Measurements from ENCODE around the gene ASB1. TPM values are rescaled to one million over a fixed set of nuclear protein-coding genes. Genes with fewer than 3 reads are reported as not detected.
"Not testable (repeated sequence)": the region's sequence is repeated elsewhere in the genome, so short reads cannot be mapped to it uniquely, and the experiment has no call there.

Gene ASB1
- polyA plus RNA-seq, 1 of the 3 experiments (the other 2 are of a cell fraction), result 33.3 TPM

DNA sequence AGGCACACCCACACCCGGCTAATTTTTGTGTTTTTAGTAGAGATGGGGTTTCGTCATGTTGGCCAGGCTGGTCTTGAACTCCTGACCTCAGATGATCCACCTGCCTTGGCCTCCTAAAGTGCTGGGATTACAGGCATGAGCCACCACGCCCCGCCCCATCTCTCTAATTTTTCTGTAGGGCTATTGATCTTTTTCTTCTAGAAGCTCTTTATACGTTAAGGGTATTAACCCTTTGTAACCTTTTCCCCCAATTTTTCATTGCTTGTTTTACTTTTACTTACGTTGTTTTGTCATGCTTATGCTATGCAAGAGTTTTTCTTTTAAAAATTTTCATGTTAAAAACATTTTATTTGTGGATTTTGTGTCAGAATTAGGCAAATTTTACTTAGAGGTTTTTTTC, 15.5 kb downstream of the ASB1 start:
- H4K20me1 ChIP-seq (ENCODE audit: insufficient read depth), result peaks cover 35% of the 10 kb centered on the region

DNA sequence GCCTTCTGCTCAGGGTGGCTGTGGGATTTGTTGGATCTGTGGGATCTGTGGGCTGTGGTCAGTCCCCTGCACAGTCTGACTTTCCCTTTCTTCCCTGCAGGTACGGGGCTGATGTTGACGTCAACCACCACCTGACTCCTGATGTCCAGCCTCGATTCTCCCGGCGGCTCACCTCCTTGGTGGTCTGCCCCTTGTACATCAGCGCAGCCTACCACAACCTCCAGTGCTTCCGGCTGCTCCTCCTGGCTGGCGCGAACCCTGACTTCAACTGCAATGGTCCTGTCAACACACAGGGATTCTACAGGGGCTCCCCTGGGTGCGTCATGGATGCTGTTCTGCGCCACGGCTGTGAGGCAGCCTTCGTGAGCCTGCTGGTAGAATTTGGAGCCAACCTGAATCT, 17.5 kb downstream of the ASB1 start:
- Histone ChIP-seq H3K27ac (ENCODE audit: low read depth in 2 of 2, low read length in 1 of 2) (no peak overlapping the region), H3K27me3 (ENCODE audit: insufficient read depth) (no peaks in the 10 kb centered on the region), H3K9me2 (no peaks in the 10 kb centered on the region), H3K4me3 (ENCODE audit: low read depth in 2 of 2, low read length in 1 of 2) (no peak overlapping the region), H3K9me3 (no peaks in the 10 kb centered on the region), H3K9ac (no peak overlapping the region), H2AFZ (ENCODE audit: low read depth) (no peak overlapping the region), H3K4me2 (no peak overlapping the region), H3K4me1 (ENCODE audit: control insufficient read depth in 1 of 2, insufficient read depth in 2 of 2, low read depth in 1 of 2, low read length in 1 of 2) (peaks cover 4 to 8% of the 10 kb centered on the region in 2 experiments; a peak in 2 of 4 replicates), H4K20me1 (ENCODE audit: insufficient read depth) (peaks cover 44% of the 10 kb centered on the region), H3K79me2 (ENCODE audit: insufficient read depth) (peaks cover 98% of the 10 kb centered on the region), H3K36me3 (replicated peaks in 1 of 2; ENCODE audit: control insufficient read depth in 1 of 2, insufficient read depth in 2 of 2, low read length in 1 of 2) (peaks cover 65 to 70% of the 10 kb centered on the region in 2 experiments), H3F3A (replicated peaks; ENCODE audit: insufficient read depth) (no peaks in the 10 kb centered on the region)
- 100% methylated on average over 13 of the region's 13 CpGs for WGBS (ENCODE audit: low lambda C conversion rate)
- TF ChIP-seq TEAD4 (IDR thresholded peaks at IDR 0.05; ENCODE audit: borderline replicate concordance, insufficient read depth), result no peak
- TF ChIP-seq POLR2AphosphoS5 (IDR thresholded peaks at IDR 0.05; ENCODE audit: low read depth, low read length), result no peak
- TF ChIP-seq EP300 (IDR thresholded peaks at IDR 0.05; ENCODE audit: borderline replicate concordance in 1 of 2, low read depth in 1 of 2, low read length in 1 of 2), result no peak
- no peak for TF ChIP-seq GATA2 (CRISPR knock-in tag; IDR thresholded peaks at IDR 0.05)
- no peak for TF ChIP-seq TCF12 (IDR thresholded peaks at IDR 0.05)
- POLR2A ChIA-PET, result no interaction called here
- CTCF ChIA-PET, result no interaction called here
- no peak for DNase-seq

More for the DNA sequence above, 15.5 kb downstream of the ASB1 start:
- H3K9me3 ChIP-seq; H3F3A ChIP-seq (replicated peaks; ENCODE audit: insufficient read depth); DNase-seq; H2AFZ ChIP-seq (ENCODE audit: low read depth); H3K4me2 ChIP-seq; POLR2A ChIA-PET; H3K27ac ChIP-seq (ENCODE audit: low read depth in 2 of 2, low read length in 1 of 2); H3K9ac ChIP-seq; H3K27me3 ChIP-seq (ENCODE audit: insufficient read depth); H3K4me3 ChIP-seq (ENCODE audit: low read depth in 2 of 2, low read length in 1 of 2); H3K9me2 ChIP-seq: not testable (repeated sequence)
- peaks cover 100% of the 10 kb centered on the region for H3K79me2 ChIP-seq (ENCODE audit: insufficient read depth)
- WGBS (ENCODE audit: low lambda C conversion rate), result 89% methylated on average over 6 of the region's 6 CpGs
- H3K36me3 ChIP-seq (replicated peaks in 1 of 2; ENCODE audit: control insufficient read depth in 1 of 2, insufficient read depth in 2 of 2, low read length in 1 of 2), result peaks cover 60 to 66% of the 10 kb centered on the region in 2 experiments
- CTCF ChIA-PET, result interaction anchor here (1.2 to 1.5 kb wide), 2 partner anchors 19 to 85 kb away, joined by 3 to 4 read pairs; no protein-coding TSS in a partner anchor
- peaks cover 4 to 10% of the 10 kb centered on the region in 2 experiments; a peak in 2 of 4 replicates for H3K4me1 ChIP-seq (ENCODE audit: control insufficient read depth in 1 of 2, insufficient read depth in 2 of 2, low read depth in 1 of 2, low read length in 1 of 2)

DNA sequence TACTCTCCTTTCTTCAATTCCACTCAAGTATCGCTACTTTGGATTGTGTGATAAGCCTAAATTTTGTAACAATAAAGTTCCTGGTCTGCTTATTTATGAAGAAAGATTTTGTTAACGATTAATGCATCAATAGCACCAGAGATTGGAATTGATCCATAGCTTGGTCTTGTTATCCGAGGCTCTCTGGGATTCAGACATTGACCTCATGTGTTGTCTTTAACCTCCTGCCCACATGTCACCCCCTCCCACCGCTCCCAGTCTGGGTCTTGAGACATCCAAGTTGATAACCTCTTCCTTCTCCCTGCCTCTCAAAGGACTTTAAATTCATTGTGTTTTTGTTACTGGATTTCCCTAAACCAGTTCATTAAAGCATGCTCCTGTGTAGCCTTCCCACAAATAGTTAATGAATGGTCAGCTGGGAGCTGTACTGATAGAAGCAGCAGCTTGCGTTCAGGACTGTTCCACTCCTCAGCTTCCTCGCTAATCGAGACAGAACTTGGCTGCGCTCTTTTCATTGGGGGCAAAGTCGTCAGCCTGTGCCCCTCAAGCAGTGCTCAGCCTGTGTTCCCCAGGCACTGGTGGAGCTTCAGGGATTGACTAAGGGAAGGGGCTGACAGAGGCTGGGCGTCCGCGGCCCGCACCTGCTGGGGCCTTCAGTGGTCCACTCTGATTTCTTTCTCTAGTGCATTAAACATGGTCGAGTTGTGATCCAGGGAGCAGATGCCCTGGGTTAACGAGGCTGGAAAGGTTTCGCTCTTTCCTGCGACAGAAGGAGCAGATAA, 18.9 kb downstream of the ASB1 start:
- H4K20me1 ChIP-seq (ENCODE audit: insufficient read depth), result peaks cover 52% of the 10 kb centered on the region
- peaks cover 3 to 4% of the 10 kb centered on the region in 2 experiments; a peak in 2 of 4 replicates for H3K4me1 ChIP-seq (ENCODE audit: control insufficient read depth in 1 of 2, insufficient read depth in 2 of 2, low read depth in 1 of 2, low read length in 1 of 2)
- ChIA-PET POLR2A (no interaction called here), CTCF (no interaction called here)
- H3K27me3 ChIP-seq (ENCODE audit: insufficient read depth), result no peaks in the 10 kb centered on the region
- no peaks in the 10 kb centered on the region for H3K9me2 ChIP-seq
- H2AFZ ChIP-seq (ENCODE audit: low read depth), result no peak overlapping the region
- H3K9ac ChIP-seq, result no peak overlapping the region
- no peaks in the 10 kb centered on the region for H3F3A ChIP-seq (replicated peaks; ENCODE audit: insufficient read depth)
- H3K9me3 ChIP-seq, result no peaks in the 10 kb centered on the region
- no peak for DNase-seq
- peaks cover 69 to 71% of the 10 kb centered on the region in 2 experiments for H3K36me3 ChIP-seq (replicated peaks in 1 of 2; ENCODE audit: control insufficient read depth in 1 of 2, insufficient read depth in 2 of 2, low read length in 1 of 2)
- H3K4me3 ChIP-seq (ENCODE audit: low read depth in 2 of 2, low read length in 1 of 2), result no peak overlapping the region
- H3K4me2 ChIP-seq, result no peak overlapping the region
- TF ChIP-seq NRF1 (IDR thresholded peaks at IDR 0.05; ENCODE audit: low read depth, low read length), result no peak
- TF ChIP-seq RAD21 (IDR thresholded peaks at IDR 0.05; ENCODE audit: low read length), result no peak
- TF ChIP-seq, protein P1, sequence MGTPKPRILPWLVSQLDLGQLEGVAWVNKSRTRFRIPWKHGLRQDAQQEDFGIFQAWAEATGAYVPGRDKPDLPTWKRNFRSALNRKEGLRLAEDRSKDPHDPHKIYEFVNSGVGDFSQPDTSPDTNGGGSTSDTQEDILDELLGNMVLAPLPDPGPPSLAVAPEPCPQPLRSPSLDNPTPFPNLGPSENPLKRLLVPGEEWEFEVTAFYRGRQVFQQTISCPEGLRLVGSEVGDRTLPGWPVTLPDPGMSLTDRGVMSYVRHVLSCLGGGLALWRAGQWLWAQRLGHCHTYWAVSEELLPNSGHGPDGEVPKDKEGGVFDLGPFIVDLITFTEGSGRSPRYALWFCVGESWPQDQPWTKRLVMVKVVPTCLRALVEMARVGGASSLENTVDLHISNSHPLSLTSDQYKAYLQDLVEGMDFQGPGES (IDR thresholded peaks at IDR 0.05; ENCODE audit: low read depth, low read length), result no peak
- TF ChIP-seq, protein P2, sequence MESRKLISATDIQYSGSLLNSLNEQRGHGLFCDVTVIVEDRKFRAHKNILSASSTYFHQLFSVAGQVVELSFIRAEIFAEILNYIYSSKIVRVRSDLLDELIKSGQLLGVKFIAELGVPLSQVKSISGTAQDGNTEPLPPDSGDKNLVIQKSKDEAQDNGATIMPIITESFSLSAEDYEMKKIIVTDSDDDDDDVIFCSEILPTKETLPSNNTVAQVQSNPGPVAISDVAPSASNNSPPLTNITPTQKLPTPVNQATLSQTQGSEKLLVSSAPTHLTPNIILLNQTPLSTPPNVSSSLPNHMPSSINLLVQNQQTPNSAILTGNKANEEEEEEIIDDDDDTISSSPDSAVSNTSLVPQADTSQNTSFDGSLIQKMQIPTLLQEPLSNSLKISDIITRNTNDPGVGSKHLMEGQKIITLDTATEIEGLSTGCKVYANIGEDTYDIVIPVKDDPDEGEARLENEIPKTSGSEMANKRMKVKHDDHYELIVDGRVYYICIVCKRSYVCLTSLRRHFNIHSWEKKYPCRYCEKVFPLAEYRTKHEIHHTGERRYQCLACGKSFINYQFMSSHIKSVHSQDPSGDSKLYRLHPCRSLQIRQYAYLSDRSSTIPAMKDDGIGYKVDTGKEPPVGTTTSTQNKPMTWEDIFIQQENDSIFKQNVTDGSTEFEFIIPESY (IDR thresholded peaks at IDR 0.05; ENCODE audit: borderline replicate concordance, low read depth), result no peak
- TF ChIP-seq GABPA (IDR thresholded peaks at IDR 0.05; ENCODE audit: low read depth), result no peak
- TF ChIP-seq TEAD4 (IDR thresholded peaks at IDR 0.05; ENCODE audit: borderline replicate concordance, insufficient read depth), result no peak
- no peak for TF ChIP-seq EP300 (IDR thresholded peaks at IDR 0.05; ENCODE audit: borderline replicate concordance in 1 of 2, low read depth in 1 of 2, low read length in 1 of 2)
- TF ChIP-seq FOXJ3 (CRISPR knock-in tag; IDR thresholded peaks at IDR 0.05), result no peak
- no peak for TF ChIP-seq TCF12 (IDR thresholded peaks at IDR 0.05)
- TF ChIP-seq CHD2 (IDR thresholded peaks at IDR 0.05; ENCODE audit: low read length, partially characterized antibody), result no peak
- no peak for TF ChIP-seq SMC3 (IDR thresholded peaks at IDR 0.05; ENCODE audit: low read depth, low read length)
- TF ChIP-seq ELF1 (IDR thresholded peaks at IDR 0.05), result no peak
- no peak for TF ChIP-seq RXRA (IDR thresholded peaks at IDR 0.05; ENCODE audit: borderline replicate concordance, low read depth)
- no peak for TF ChIP-seq GATA2 (CRISPR knock-in tag; IDR thresholded peaks at IDR 0.05)
- WGBS (ENCODE audit: low lambda C conversion rate), result 95% methylated on average over 12 of the region's 17 CpGs
- no peak overlapping the region for H3K27ac ChIP-seq (ENCODE audit: low read depth in 2 of 2, low read length in 1 of 2)
- peaks cover 96% of the 10 kb centered on the region for H3K79me2 ChIP-seq (ENCODE audit: insufficient read depth)

Measured in SK-N-SH (cell line).